HG03196 (cell line): Measurements from ENCODE around the gene HMOX1.
A peak's percentile ranks its signal among the peaks of the same experiment; 100 is the strongest.

Experiments used
- ATAC-seq: cut with Tn5 transposase; IDR thresholded peaks from one replicate; pipeline ENCODE4 v1.9.1; 2021; ENCODE audit not compliant: unreplicated experiment

The HMOX1 gene

GRCh38 chr22:35401863-35402262 is 21.0 kb downstream of the HMOX1 start:
- no peak for ATAC-seq

GRCh38 chr22:35403356-35403755 is 22.5 kb downstream of the HMOX1 start:
- ATAC-seq, result no peak

- ATAC-seq, result no peak
Measured at GRCh38 chr22:35404176-35404575, 23.3 kb downstream of the HMOX1 start.

GRCh38 chr22:35406443-35406842 is 25.5 kb downstream of the HMOX1 start:
- ATAC-seq, result no peak

GRCh38 chr22:35407362-35407761 is 26.5 kb downstream of the HMOX1 start:
- ATAC-seq, result no peak

- ATAC-seq, result peak; percentile 61
Measured at GRCh38 chr22:35409783-35410662, 29.1 kb downstream of the HMOX1 start.

GRCh38 chr22:35410663-35411034 is 29.8 kb downstream of the HMOX1 start:
- no peak for ATAC-seq

- no peak for ATAC-seq
Measured at GRCh38 chr22:35411102-35411501, 30.2 kb downstream of the HMOX1 start.

- ATAC-seq, result no peak
Measured at GRCh38 chr22:35413624-35414023, 32.7 kb downstream of the HMOX1 start.

GRCh38 chr22:35417606-35418005 is 36.7 kb downstream of the HMOX1 start:
- no peak for ATAC-seq

GRCh38 chr22:35418088-35418487 is 37.2 kb downstream of the HMOX1 start:
- no peak for ATAC-seq

GRCh38 chr22:35418731-35419130 is 37.8 kb downstream of the HMOX1 start:
- no peak for ATAC-seq

- ATAC-seq, result no peak
Measured at GRCh38 chr22:35419756-35420155, 38.9 kb downstream of the HMOX1 start.

GRCh38 chr22:35421121-35421520 is 40.2 kb downstream of the HMOX1 start:
- no peak for ATAC-seq

GRCh38 chr22:35422145-35422544 is 41.2 kb downstream of the HMOX1 start:
- no peak for ATAC-seq

GRCh38 chr22:35422936-35423335 is 42.0 kb downstream of the HMOX1 start:
- no peak for ATAC-seq

GRCh38 chr22:35424081-35424480 is 43.2 kb downstream of the HMOX1 start:
- no peak for ATAC-seq

- ATAC-seq, result no peak
Measured at GRCh38 chr22:35424761-35425160, 43.9 kb downstream of the HMOX1 start.

GRCh38 chr22:35425546-35425945 is 44.6 kb downstream of the HMOX1 start:
- ATAC-seq, result no peak

GRCh38 chr22:35425971-35426800 is 45.3 kb downstream of the HMOX1 start:
- no peak for ATAC-seq

GRCh38 chr22:35426801-35427140 is 45.9 kb downstream of the HMOX1 start:
- ATAC-seq, result no peak

GRCh38 chr22:35430897-35431322 is 50.0 kb downstream of the HMOX1 start:
- no peak for ATAC-seq
